ENCODE results near the gene CTTNBP2NL. TPM values are rescaled to one million over a fixed set of nuclear protein-coding genes. Genes with fewer than 3 reads are reported as not detected.

Gene CTTNBP2NL
- total RNA-seq, 1 experiment from 2014 or later = 38.8 TPM

DNA sequence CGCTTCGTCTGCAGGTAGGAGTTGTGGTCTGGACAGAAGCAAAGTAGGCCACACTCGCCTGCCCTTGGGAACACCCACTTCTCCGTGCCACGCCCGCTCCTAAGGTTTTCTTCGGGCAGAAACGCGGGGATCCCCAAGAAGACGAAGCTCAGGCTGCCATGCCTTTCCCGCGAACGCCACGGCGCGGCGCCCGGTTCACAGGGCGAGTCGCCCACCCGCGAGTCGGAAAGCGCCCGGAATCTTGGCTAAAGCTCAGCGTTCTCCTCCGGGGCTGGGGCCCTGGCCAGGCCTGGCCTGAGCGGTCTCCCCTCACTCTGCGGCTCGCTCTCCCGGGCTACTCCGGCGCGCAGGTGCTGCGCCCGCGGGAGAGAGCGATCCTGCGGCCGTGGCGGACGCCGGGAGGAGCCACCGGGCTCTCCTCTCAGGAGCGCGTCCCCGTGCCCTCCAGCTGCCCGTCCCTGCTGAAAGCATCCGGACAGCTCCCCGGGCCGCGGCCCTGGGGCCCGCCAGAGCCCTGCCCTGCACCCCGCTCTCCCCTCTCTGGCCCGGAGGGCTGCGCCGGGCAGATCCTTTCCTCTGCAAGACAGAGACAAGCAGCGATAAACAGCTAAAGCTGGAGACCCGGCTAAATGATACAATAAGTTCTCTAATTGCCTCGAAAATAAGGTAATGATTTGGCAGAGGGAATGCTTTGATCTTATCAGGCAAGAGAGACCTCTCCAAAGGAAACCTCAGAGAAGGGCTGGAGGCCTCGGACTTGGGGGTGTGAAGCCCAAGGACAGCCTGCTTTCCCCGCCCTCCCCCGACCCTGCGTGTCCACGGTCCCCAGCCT is 106.0 kb downstream of the CTTNBP2NL start:
- Histone ChIP-seq H2AFZ (ENCODE audit: low read length) (no peak overlapping the region), H2BK20ac (ENCODE audit: low read depth, low read length, poor library complexity, severe bottlenecking) (no peak overlapping the region)
- no peaks in the 10 kb centered on the region; a peak in 1 of 5 replicates for H3K9me3 Mint-ChIP-seq

More for the DNA sequence above, 106.0 kb downstream of the CTTNBP2NL start:
- Histone ChIP-seq H4K20me1 (ENCODE audit: control insufficient read depth, insufficient read depth, insufficient read length) (no peaks in the 10 kb centered on the region), H3K4ac (ENCODE audit: low read depth, low read length) (no peak overlapping the region), H3K9ac (ENCODE audit: extremely low read depth, insufficient read length, low read length) (no peak overlapping the region), H2BK5ac (ENCODE audit: insufficient read length, low read length) (no peak overlapping the region), H4K91ac (ENCODE audit: insufficient read length, low read depth, low read length) (no peak overlapping the region), H3K56ac (ENCODE audit: insufficient read length, low read depth, low read length) (no peak overlapping the region), H3K23me2 (ENCODE audit: insufficient read length, low read depth, low read length, poor library complexity, severe bottlenecking) (peaks cover 9% of the 10 kb centered on the region), H3K27me3 (ENCODE audit: insufficient read depth, low read length) (peaks cover 30% of the 10 kb centered on the region), H3K9me3 (ENCODE audit: control insufficient read depth, low read depth, low read length) (no peaks in the 10 kb centered on the region), H2BK120ac (ENCODE audit: low read depth, low read length, poor library complexity, severe bottlenecking) (no peak overlapping the region), H2AK5ac (ENCODE audit: insufficient read length, low read length) (no peak overlapping the region), H3T11ph (ENCODE audit: low read length) (no peak overlapping the region), H3K4me2 (ENCODE audit: insufficient read depth, insufficient read length, low read length) (peak overlapping the region; percentile 77), H3K18ac (ENCODE audit: insufficient read length, low read depth, low read length) (no peak overlapping the region), H3K4me1 (ENCODE audit: insufficient read depth, low read length) (no peaks in the 10 kb centered on the region), H4K5ac (ENCODE audit: insufficient read length, low read depth, low read length) (no peak overlapping the region), H4K8ac (replicated peaks; ENCODE audit: insufficient read length, low read depth, low read length) (no peak overlapping the region), H3K27ac (ENCODE audit: insufficient read length, low read depth, low read length) (no peak overlapping the region), H2BK15ac (ENCODE audit: low read depth, low read length) (no peak overlapping the region; the same call in 1 of the 2 replicates), H2BK12ac (ENCODE audit: insufficient read length, low read depth, low read length) (no peak overlapping the region), H3K23ac (ENCODE audit: insufficient read length, low read depth, low read length) (no peak overlapping the region), H3K14ac (ENCODE audit: insufficient read depth, low read length) (no peak overlapping the region), H3K79me2 (ENCODE audit: insufficient read depth, low read length) (no peaks in the 10 kb centered on the region), H3K79me1 (ENCODE audit: insufficient read depth, low read depth, low read length, poor library complexity, severe bottlenecking) (no peaks in the 10 kb centered on the region)
- TF ChIP-seq, protein P1, sequence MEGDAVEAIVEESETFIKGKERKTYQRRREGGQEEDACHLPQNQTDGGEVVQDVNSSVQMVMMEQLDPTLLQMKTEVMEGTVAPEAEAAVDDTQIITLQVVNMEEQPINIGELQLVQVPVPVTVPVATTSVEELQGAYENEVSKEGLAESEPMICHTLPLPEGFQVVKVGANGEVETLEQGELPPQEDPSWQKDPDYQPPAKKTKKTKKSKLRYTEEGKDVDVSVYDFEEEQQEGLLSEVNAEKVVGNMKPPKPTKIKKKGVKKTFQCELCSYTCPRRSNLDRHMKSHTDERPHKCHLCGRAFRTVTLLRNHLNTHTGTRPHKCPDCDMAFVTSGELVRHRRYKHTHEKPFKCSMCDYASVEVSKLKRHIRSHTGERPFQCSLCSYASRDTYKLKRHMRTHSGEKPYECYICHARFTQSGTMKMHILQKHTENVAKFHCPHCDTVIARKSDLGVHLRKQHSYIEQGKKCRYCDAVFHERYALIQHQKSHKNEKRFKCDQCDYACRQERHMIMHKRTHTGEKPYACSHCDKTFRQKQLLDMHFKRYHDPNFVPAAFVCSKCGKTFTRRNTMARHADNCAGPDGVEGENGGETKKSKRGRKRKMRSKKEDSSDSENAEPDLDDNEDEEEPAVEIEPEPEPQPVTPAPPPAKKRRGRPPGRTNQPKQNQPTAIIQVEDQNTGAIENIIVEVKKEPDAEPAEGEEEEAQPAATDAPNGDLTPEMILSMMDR (conservative IDR thresholded peaks at IDR 0.05) = peak; percentile 47
- WGBS (ENCODE audit: extremely low coverage, insufficient read length, low lambda C conversion rate) = no CpG with 5 or more reads among the region's 65 CpGs
- Mint-ChIP-seq H3K4me3 (peak overlapping the region; percentile 57 to 78), H3K4me1 (peaks cover 12 to 36% of the 10 kb centered on the region in 2 experiments), H3K27ac (no peak overlapping the region), H3K36me3 (ENCODE audit: insufficient read depth in 1 of 3, low read depth in 3 of 3) (no peaks in the 10 kb centered on the region), H3K27me3 (ENCODE audit: low read depth) (peaks cover 91% of the 10 kb centered on the region)
- peak; percentile 51 for DNase-seq
